Aorta (tissue), 5 donors: ENCODE measurements around the gene SYT14. TPM values are rescaled to one million over a fixed set of nuclear protein-coding genes. Genes with fewer than 3 reads are reported as not detected.

Source experiments
- ATAC-seq: fragments of 200-7000 bp; cut with Tn5 transposase; one replicate; pipeline ENCODE4 v1.9.1; 2022; ENCODE audit warnings: moderate library complexity; ENCODE audit not compliant: low FRiP score
- DNase-seq, 2 donors: peaks; one replicate each; pipeline ENCODE4 v3.0.0-alpha.2; 2020
- H3K27ac ChIP-seq, 2 donors: one replicate each; pipeline ENCODE4 v1.5.1; 2013; ENCODE audit warnings: low read length in 2 of 2, mild to moderate bottlenecking in 2 of 2, moderate library complexity in 2 of 2, control low read depth in 1 of 2, inconsistent platforms in 1 of 2, low read depth in 1 of 2
- H3K27me3 ChIP-seq, 2 donors: one replicate each; pipeline ENCODE4 v1.6.1; 2013; ENCODE audit warnings: control low read depth in 1 of 2, low read length in 1 of 2, mild to moderate bottlenecking in 1 of 2, moderate library complexity in 1 of 2; ENCODE audit not compliant: insufficient read depth in 2 of 2, control insufficient read depth in 1 of 2
- H3K36me3 ChIP-seq, 2 donors: one replicate each; pipeline ENCODE4 v1.6.1; 2013; ENCODE audit warnings: control low read depth in 1 of 2, low read length in 1 of 2, mild to moderate bottlenecking in 1 of 2; ENCODE audit not compliant: insufficient read depth in 2 of 2, control insufficient read depth in 1 of 2
- H3K4me1 ChIP-seq, 2 donors: one replicate each; pipeline ENCODE4 v1.6.1; 2013; ENCODE audit warnings: low read length in 2 of 2, control low read depth in 1 of 2, mild to moderate bottlenecking in 1 of 2, moderate library complexity in 1 of 2; ENCODE audit not compliant: insufficient read depth in 2 of 2, control insufficient read depth in 1 of 2
- H3K4me3 ChIP-seq, 2 donors: one replicate each; pipeline ENCODE4 v1.5.1; 2013; ENCODE audit warnings: low read length in 2 of 2, control low read depth in 1 of 2, mild to moderate bottlenecking in 1 of 2
- H3K9me3 ChIP-seq: one replicate; pipeline ENCODE4 v1.6.1; 2013; ENCODE audit warnings: mild to moderate bottlenecking, low read length; ENCODE audit not compliant: control insufficient read depth
- WGBS, 2 donors: extraction: QIAGEN DNeasy Blood & Tissue Kit; methylation state at CpG; one replicate each; pipeline ENCODE4 v1.1.7; 2013; 5-methylcytosine and 5-hydroxymethylcytosine counted together
- intact Hi-C, 2 donors: fragments of 100-400 bp; cut with DNase I; formaldehyde crosslinking; loops; one replicate each; pipeline versions ENCODE4 v1.14.2 to v1.15.0; 2022
- polyA plus RNA-seq, 2 donors: library from polyadenylated mRNA; stranded (reverse); fragments of 200-250 nt; gene quantifications; one replicate each; pipeline ENCODE4 v1.2.3, GENCODE V29; 2013
- total RNA-seq, 2 donors: library from RNA; stranded (reverse); fragmentation: NEBNext Ultra II Directional; extraction: Animal tissue kit (Norgen Biotek cat#: 25700); gene quantifications; one replicate each; pipeline ENCODE4 v1.2.1, GENCODE V29; 2021
- donor health status: healthy with polysubstance abuse.
- donor health status: Bipolar disorder and iron deficiency.
- donor health status: DM: no; HTN: no; CAD: no.
- donor health status: DM: no; HTN: no; CAD: no.
- donor health status: DM: yes; HTN: yes; CAD: no.

SYT14 gene
- total and polyA plus RNA-seq, 4 donors = 0.13 TPM; not detected in 3

- H3K36me3 ChIP-seq = no peaks in the 10 kb centered on the region
- 85 to 88% methylated on average over 4 of the region's 4 CpGs for WGBS, 2 donors
- H3K9me3 ChIP-seq = no peaks in the 10 kb centered on the region
- H3K27ac ChIP-seq = no peak overlapping the region
- ATAC-seq (no peak), DNase-seq (no peak)
- intact Hi-C loops = no loop called here
- no peaks in the 10 kb centered on the region for H3K27me3 ChIP-seq
- no peaks in the 10 kb centered on the region for H3K4me1 ChIP-seq
- H3K4me3 ChIP-seq = no peak overlapping the region
Observed at GRCh38 chr1:210218047-210218446, 280.0 kb downstream of the SYT14 start.

Other genes starting within 250 kb of the SYT14 start
- gene HSD11B1, start 233.4 kb upstream of the SYT14 start, total RNA-seq = 10 to 100 TPM; 13.9 to 21.5 TPM
- gene HSD11B1, start 233.4 kb upstream of the SYT14 start, polyA plus RNA-seq = 10 to 100 TPM in 1 of 2 donors, 1 to 10 TPM in 1; 3.0 to 10.2 TPM
- gene TRAF3IP3, start 182.2 kb upstream of the SYT14 start, total RNA-seq = 1 to 10 TPM; 4.3 to 9.0 TPM
- gene TRAF3IP3, start 182.2 kb upstream of the SYT14 start, polyA plus RNA-seq = 1 to 10 TPM in 1 of 2 donors, under 1 TPM in 1; 0.88 to 1.1 TPM
- gene C1orf74, start 153.7 kb upstream of the SYT14 start, total RNA-seq = 1 to 10 TPM; 1.1 to 1.6 TPM
- gene C1orf74, start 153.7 kb upstream of the SYT14 start, polyA plus RNA-seq = under 1 TPM; 0.69 to 0.75 TPM
- 1 to 10 TPM; 1.9 to 3.8 TPM for gene IRF6, start 132.1 kb upstream of the SYT14 start, total RNA-seq
- 1 to 10 TPM; 2.6 to 9.8 TPM for gene IRF6, start 132.1 kb upstream of the SYT14 start, polyA plus RNA-seq
- 1 to 10 TPM; 7.2 to 8.1 TPM for gene UTP25, start 110.2 kb upstream of the SYT14 start, total RNA-seq
- gene UTP25, start 110.2 kb upstream of the SYT14 start, polyA plus RNA-seq = 1 to 10 TPM in 1 of 2 donors, under 1 TPM in 1; 0.50 to 3.0 TPM